Measurements from ENCODE around the gene RINT1. TPM values are rescaled to one million over a fixed set of nuclear protein-coding genes. Genes with fewer than 3 reads are reported as not detected.
"Not testable (repeated sequence)": the region's sequence is repeated elsewhere in the genome, so short reads cannot be mapped to it uniquely, and the experiment has no call there.

The RINT1 gene
- total RNA-seq, 1 donor from 2014 or later: 18.6 TPM

DNA sequence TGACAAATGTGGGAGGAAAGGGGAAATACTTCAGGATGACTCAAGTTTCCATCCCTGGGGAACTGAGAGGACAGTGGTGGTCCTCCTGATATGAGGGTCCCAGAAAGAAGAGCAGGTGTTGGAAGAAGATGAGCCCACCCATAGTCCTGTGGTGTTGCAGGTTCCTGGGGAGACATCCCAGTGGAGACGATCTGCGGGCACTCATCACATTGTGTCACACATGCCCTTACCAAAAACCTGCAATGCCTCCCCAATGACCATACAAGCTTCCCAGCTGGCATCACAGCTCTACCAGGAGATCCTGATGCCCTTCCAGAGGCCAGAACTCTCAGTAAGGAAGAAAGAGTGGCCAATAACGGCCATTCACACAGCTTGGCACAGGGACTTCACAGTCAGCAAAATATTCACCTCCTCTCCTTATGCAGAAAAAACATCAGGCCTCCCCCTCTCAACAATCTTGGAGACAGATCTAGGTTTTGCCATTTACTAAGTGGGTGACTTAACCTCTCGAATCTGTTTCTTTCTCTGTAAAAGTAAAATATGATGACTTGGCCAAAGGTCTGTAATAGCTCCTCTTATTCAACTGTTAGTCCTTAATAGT, 19.0 kb upstream of the RINT1 start:
- H3K9me3 Mint-ChIP-seq (ENCODE audit: unreplicated experiment): no peaks in the 10 kb centered on the region
- H3K4me3 Mint-ChIP-seq (ENCODE audit: unreplicated experiment): no peak overlapping the region
- no peaks in the 10 kb centered on the region for H3K27me3 Mint-ChIP-seq (ENCODE audit: unreplicated experiment)
- peaks cover 10% of the 10 kb centered on the region for H3K4me1 Mint-ChIP-seq (ENCODE audit: unreplicated experiment)
- TF ChIP-seq, protein P1, sequence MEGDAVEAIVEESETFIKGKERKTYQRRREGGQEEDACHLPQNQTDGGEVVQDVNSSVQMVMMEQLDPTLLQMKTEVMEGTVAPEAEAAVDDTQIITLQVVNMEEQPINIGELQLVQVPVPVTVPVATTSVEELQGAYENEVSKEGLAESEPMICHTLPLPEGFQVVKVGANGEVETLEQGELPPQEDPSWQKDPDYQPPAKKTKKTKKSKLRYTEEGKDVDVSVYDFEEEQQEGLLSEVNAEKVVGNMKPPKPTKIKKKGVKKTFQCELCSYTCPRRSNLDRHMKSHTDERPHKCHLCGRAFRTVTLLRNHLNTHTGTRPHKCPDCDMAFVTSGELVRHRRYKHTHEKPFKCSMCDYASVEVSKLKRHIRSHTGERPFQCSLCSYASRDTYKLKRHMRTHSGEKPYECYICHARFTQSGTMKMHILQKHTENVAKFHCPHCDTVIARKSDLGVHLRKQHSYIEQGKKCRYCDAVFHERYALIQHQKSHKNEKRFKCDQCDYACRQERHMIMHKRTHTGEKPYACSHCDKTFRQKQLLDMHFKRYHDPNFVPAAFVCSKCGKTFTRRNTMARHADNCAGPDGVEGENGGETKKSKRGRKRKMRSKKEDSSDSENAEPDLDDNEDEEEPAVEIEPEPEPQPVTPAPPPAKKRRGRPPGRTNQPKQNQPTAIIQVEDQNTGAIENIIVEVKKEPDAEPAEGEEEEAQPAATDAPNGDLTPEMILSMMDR (IDR thresholded peaks at IDR 0.05): no peak
- H3K27ac Mint-ChIP-seq (ENCODE audit: unreplicated experiment): peak overlapping the region; percentile 1
- H3K36me3 Mint-ChIP-seq (ENCODE audit: unreplicated experiment): peaks cover 7% of the 10 kb centered on the region
- DNase-seq (ENCODE audit: extremely low spot score, unreplicated experiment): no peak

DNA sequence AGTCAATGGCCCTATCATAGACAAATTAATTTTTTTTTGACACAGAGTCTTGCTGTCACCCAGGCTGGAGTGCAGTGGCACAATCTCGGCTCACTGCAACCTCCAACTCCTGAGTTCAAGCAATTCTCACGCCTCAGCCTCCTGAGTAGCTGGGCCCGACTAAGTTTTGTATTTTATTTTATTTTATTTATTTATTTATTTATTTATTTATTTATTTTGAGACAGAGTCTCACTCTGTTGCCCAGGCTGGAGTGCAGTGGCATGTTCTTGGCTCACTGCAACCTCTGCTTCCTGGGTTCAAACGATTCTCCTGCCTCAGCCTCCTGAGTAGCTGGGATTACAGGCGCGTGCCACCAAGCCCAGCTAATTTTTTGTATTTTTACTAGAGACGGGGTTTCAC, 16.4 kb upstream of the RINT1 start:
- not testable (repeated sequence) for H3K9me3 Mint-ChIP-seq (ENCODE audit: unreplicated experiment); DNase-seq (ENCODE audit: extremely low spot score, unreplicated experiment); H3K4me3 Mint-ChIP-seq (ENCODE audit: unreplicated experiment); H3K4me1 Mint-ChIP-seq (ENCODE audit: unreplicated experiment); H3K36me3 Mint-ChIP-seq (ENCODE audit: unreplicated experiment); H3K27me3 Mint-ChIP-seq (ENCODE audit: unreplicated experiment)
- H3K27ac Mint-ChIP-seq (ENCODE audit: unreplicated experiment): peak overlapping the region; percentile 83

DNA sequence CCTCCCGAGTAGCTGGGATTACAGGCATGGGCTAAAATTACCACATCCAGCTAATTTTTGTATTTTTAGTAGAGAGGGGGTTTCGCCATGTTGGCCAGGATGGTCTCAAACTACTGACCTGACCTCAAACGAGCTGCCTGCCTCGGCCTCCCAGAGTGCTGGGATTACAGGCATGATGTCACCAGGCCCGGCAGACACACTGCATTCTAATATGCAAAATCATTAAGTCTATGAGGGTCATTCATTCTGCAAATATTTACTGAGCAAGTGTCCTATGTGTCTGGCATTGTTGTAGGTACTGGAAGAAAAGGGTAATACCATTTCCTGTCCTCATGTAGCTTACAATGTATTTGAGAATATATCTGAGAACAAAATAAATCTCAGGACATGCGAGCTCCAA, 12.6 kb upstream of the RINT1 start:
- TF ChIP-seq, protein P1 (IDR thresholded peaks at IDR 0.05): no peak
- DNase-seq (ENCODE audit: extremely low spot score, unreplicated experiment): no peak
- H3K4me1 Mint-ChIP-seq (ENCODE audit: unreplicated experiment): peaks cover 15% of the 10 kb centered on the region
- H3K27ac Mint-ChIP-seq (ENCODE audit: unreplicated experiment): no peak overlapping the region
- H3K36me3 Mint-ChIP-seq (ENCODE audit: unreplicated experiment): no peaks in the 10 kb centered on the region
- H3K27me3 Mint-ChIP-seq (ENCODE audit: unreplicated experiment): no peaks in the 10 kb centered on the region
- no peaks in the 10 kb centered on the region for H3K9me3 Mint-ChIP-seq (ENCODE audit: unreplicated experiment)
- peak overlapping the region; percentile 41 for H3K4me3 Mint-ChIP-seq (ENCODE audit: unreplicated experiment)

DNA sequence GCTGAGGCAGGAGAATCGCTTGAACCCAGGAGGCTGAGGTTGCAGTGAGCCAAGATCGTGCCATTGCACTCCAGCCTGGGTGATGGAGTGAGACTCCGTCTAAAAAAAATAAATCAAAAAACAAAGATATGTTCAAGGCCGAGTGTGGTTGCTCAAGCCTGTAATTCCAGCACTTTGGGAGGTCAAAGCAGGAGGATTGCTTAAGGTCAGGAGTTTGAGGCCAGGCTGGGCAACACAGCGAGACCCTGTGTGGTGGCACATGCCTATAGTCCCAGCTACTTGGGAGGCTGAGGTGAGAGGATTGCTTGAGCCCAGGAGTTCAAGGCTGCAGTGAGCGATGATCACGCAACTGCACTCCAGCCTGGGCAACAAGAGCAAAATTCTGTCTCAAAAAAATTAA, 11.4 kb upstream of the RINT1 start:
- not testable (repeated sequence) for H3K36me3 Mint-ChIP-seq (ENCODE audit: unreplicated experiment); H3K27ac Mint-ChIP-seq (ENCODE audit: unreplicated experiment)

DNA sequence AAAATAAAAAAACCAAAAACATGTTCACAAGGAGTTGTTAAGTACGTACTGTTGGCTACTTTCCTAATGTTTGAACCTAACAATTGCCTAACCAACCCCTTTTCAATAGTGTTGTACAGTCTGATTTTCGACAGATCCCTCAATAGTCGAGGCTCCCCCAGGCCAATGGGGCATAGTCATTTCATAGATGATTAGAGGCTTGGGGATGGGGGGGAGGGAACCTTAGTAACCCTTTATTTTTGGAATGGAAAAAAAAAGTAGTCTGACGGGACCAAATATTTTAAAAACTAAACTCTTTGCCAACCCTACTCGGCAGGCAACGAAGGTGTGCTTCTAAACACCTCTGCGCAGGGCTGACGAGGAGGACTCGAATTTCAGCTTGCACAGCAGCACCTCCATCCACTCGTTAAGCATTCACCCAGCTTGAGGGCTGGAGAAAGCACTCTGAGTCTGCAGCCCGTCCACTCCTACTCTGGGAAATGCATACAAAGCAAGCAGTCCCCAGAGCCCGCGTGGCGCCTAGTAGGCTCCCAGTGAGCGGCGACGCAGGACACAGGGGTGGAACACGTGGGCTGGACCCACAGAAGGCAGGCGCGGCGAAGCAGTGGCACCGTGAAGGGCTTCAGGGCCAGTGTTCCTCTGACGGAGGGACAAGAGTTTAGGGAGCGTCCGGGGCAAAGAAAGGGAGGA, 10.8 kb upstream of the RINT1 start:
- TF ChIP-seq, protein P1 (IDR thresholded peaks at IDR 0.05): no peak
- Mint-ChIP-seq H3K27me3 (ENCODE audit: unreplicated experiment) (no peaks in the 10 kb centered on the region), H3K4me3 (ENCODE audit: unreplicated experiment) (peak overlapping the region; percentile 97), H3K27ac (ENCODE audit: unreplicated experiment) (peak overlapping the region; percentile 95), H3K9me3 (ENCODE audit: unreplicated experiment) (no peaks in the 10 kb centered on the region), H3K4me1 (ENCODE audit: unreplicated experiment) (peaks cover 9% of the 10 kb centered on the region), H3K36me3 (ENCODE audit: unreplicated experiment) (no peaks in the 10 kb centered on the region)
- no peak for DNase-seq (ENCODE audit: extremely low spot score, unreplicated experiment)

More for the DNA sequence above, 11.4 kb upstream of the RINT1 start:
- H3K27me3 Mint-ChIP-seq (ENCODE audit: unreplicated experiment); H3K4me1 Mint-ChIP-seq (ENCODE audit: unreplicated experiment); DNase-seq (ENCODE audit: extremely low spot score, unreplicated experiment); H3K9me3 Mint-ChIP-seq (ENCODE audit: unreplicated experiment): not testable (repeated sequence)
- H3K4me3 Mint-ChIP-seq (ENCODE audit: unreplicated experiment): peak overlapping the region; percentile 14

DNA sequence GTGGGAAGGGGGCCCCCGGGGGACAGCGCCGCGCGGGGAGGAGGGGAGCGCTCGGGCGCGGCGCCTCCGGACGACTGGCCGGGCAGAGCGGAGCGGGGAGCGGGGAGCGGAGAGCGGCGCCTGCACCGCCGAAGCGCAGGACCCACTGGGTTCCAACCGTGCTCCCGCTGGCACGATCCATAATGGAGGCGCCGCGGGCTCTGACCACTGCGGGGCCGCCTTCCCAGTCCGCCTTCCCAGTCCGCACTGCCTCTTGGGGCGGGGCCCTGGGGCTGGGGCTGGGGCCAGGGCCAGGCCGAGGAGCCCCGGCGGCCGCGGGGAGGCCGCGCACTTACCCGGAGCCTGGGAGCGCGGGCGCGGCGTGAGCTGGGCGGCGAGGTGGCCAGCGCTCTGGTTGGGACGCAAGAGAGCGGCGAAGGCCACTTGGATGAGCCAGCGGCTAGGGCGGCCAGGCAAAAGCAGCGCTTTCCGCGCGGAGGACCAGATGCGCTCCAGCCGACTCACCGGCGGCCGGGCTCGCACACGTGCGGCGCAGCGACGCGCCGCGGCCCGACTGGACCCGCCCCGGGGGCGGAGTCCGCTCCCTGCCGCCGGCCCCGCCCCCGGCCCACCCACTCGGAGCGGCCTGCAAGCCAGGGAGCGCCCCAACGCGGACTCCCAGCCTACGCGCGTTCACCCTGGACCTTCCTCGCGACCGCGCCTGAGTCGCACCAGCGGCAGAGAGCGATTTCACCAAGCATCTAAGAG, 10.1 kb upstream of the RINT1 start, which contains the start of gene PUS7:
Gene PUS7, minus strand, starts transcription at position 555 of the 747 bp plus-strand sequence. CDS start 13,759 bp downstream, outside the sequence.
- peaks cover 9% of the 10 kb centered on the region for H3K4me1 Mint-ChIP-seq (ENCODE audit: unreplicated experiment)
- DNase-seq (ENCODE audit: extremely low spot score, unreplicated experiment): peak; percentile 93
- H3K4me3 Mint-ChIP-seq (ENCODE audit: unreplicated experiment): peak within 1 kb of the TSS; percentile 97
- H3K9me3 Mint-ChIP-seq (ENCODE audit: unreplicated experiment): no peaks in the 10 kb centered on the region
- TF ChIP-seq, protein P1 (IDR thresholded peaks at IDR 0.05): no peak
- no peaks in the 10 kb centered on the region for H3K36me3 Mint-ChIP-seq (ENCODE audit: unreplicated experiment)
- H3K27me3 Mint-ChIP-seq (ENCODE audit: unreplicated experiment): peaks cover under 1% of the 10 kb centered on the region
- peak within 1 kb of the TSS; percentile 95 for H3K27ac Mint-ChIP-seq (ENCODE audit: unreplicated experiment)

DNA sequence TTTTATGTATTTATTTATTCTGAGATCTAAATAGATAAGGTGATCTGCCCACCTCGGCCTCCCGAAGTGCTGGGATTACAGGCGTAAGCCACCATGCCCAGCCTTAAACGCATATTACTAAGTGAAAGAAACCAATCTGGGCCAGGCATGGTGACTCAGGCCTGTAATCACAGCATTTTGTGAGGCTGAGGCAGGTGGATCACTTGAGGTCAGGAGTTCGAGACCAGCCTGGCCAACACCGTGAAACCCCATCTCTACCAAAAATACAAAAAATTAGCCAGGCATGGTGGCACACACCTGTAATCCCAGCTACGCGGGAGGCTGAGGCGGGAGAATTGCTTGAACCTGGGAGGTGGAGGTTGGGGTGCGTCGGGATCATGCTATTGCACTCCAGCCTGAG, 7.6 kb upstream of the RINT1 start:
- not testable (repeated sequence) for H3K36me3 Mint-ChIP-seq (ENCODE audit: unreplicated experiment); DNase-seq (ENCODE audit: extremely low spot score, unreplicated experiment); H3K27ac Mint-ChIP-seq (ENCODE audit: unreplicated experiment); H3K4me1 Mint-ChIP-seq (ENCODE audit: unreplicated experiment); H3K9me3 Mint-ChIP-seq (ENCODE audit: unreplicated experiment); H3K27me3 Mint-ChIP-seq (ENCODE audit: unreplicated experiment); H3K4me3 Mint-ChIP-seq (ENCODE audit: unreplicated experiment)

All from osteocyte (in vitro differentiated cells).